Naive thymus-derived CD8-positive, alpha-beta T cell (primary cell): ENCODE results near the gene LBH. TPM values are rescaled to one million over a fixed set of nuclear protein-coding genes. Genes with fewer than 3 reads are reported as not detected.

Experiments
- ATAC-seq, 2 donors: fragments of 150-1000 bp; cut with Tn5 transposase in 1 of 2; sonication (Bioruptor Pico), chemical (Tn5 transposase) in 1 of 2; 1 replicate in 1 of 2; 2 replicates in 1 of 2; pipeline ENCODE4 v1.10.0; 2021; ENCODE audit warnings: mild to moderate bottlenecking in 2 of 2, moderate library complexity in 2 of 2
- POLR2A ChIA-PET: fragments of 350-600 bp; sonication (Branson Sonifier 250); formaldehyde crosslinking; loops from one replicate; lab custom pipeline; 2021; ENCODE audit warnings: antibody characterized with exemption; lab: Charles Lee
- DNase-seq, 10 donors: peaks; one replicate each; pipeline versions ENCODE4 v3.0.0 to v3.0.0-alpha.2; 2020 to 2022
- H3K27ac Mint-ChIP-seq, 10 donors: one replicate each; pipeline ENCODE4 v1.8.0; 2020 to 2022; ENCODE audit warnings: mild to moderate bottlenecking in 10 of 10, mixed read lengths in 10 of 10, moderate library complexity in 4 of 10, inconsistent platforms in 1 of 10
- H3K27me3 Mint-ChIP-seq, 5 donors: one replicate each; pipeline ENCODE4 v1.8.0; 2021 to 2022; ENCODE audit warnings: mixed read lengths in 5 of 5
- H3K36me3 Mint-ChIP-seq, 3 donors: one replicate each; pipeline ENCODE4 v1.8.0; 2020 to 2022; ENCODE audit warnings: mixed read lengths in 3 of 3, mild to moderate bottlenecking in 2 of 3, inconsistent platforms in 1 of 3
- H3K4me1 Mint-ChIP-seq, 4 donors: one replicate each; pipeline ENCODE4 v1.8.0; 2021 to 2022; ENCODE audit warnings: mixed read lengths in 4 of 4
- H3K4me3 Mint-ChIP-seq, 10 donors: one replicate each; pipeline ENCODE4 v1.8.0; 2020 to 2022; ENCODE audit warnings: mild to moderate bottlenecking in 10 of 10, mixed read lengths in 10 of 10, moderate library complexity in 6 of 10, inconsistent platforms in 1 of 10
- H3K9me3 Mint-ChIP-seq, 9 donors: one replicate each; pipeline ENCODE4 v1.8.0; 2020 to 2022; ENCODE audit warnings: mixed read lengths in 9 of 9, mild to moderate bottlenecking in 3 of 9, inconsistent platforms in 1 of 9, moderate library complexity in 1 of 9
- polyA plus RNA-seq, 3 donors: library from polyadenylated mRNA; unstranded; fragments of 300-500 nt; fragmentation: Illumina TruSeq; gene quantifications; one replicate each; pipeline ENCODE4 v1.2.3, GENCODE V29; 2021
- total RNA-seq, 8 experiments: library from RNA in 2 of 8; stranded (reverse) in 2 of 8; gene quantifications; one replicate each; pipeline ENCODE4 v1.2.3 and lab custom pipeline; 2021 to 2026

LBH gene
- total and polyA plus RNA-seq, 5 experiments from 2014 or later, result 243 to 573 (median 356) TPM

GRCh38 chr2:30229596-30229995 lies 1.7 kb upstream of the LBH start:
- POLR2A ChIA-PET, result interaction anchor here (0.9 to 15.8 kb wide), 11 partner anchors 8 to 478 kb away, joined by 3 to 697 read pairs (median 28); partner anchors contain the start of gene YPEL5
- ATAC-seq (no peak), DNase-seq (no peak)
- Mint-ChIP-seq H3K27ac (peak overlapping the region in 9 of 10 donors; percentile 34 to 96 (median 87)), H3K27me3 (no peaks in the 10 kb centered on the region), H3K9me3 (no peaks in the 10 kb centered on the region), H3K36me3 (peaks cover 6 to 12% (median 7%) of the 10 kb centered on the region in 3 donors), H3K4me3 (peak overlapping the region; percentile 60 to 99 (median 93)), H3K4me1 (peaks cover 39 to 68% (median 62%) of the 10 kb centered on the region in 4 donors)

DNA sequence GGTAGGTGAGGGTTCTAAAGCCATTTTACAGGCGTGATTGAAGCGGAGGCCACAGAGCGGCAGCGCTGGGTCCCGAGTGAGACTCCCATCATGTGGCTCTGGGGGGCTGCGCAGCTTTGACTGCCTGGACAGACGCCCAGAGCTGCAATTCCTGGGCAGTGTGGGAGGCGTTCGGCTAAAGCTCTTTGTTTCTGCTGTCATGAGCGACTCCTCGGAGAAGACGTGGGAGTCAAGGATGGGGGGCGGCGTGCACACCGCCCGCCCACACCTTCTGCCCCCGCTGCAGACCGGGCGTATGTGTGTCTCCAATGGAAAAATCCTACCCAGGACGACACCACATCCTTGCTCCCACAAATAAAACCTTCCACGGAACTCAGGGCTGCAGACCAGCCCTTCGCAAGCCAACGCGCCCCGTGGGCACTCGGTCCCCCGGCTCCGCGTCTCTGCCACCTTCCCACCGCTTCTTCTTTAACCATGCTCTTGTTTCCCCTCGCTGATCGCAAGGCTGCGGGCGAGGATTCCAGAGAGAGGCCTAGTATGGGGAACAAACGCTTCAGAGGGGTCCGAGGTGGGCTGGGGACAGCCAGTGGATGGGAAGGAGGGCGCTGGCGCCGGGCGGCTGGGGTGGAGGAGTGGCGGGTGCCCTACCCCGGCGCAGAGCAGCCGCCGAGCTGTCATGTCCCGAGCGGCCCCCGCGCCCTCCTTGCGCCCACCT lies 680 bp upstream of the LBH start:
- Mint-ChIP-seq H3K27ac (peak overlapping the region; percentile 82 to 97 (median 93)), H3K4me1 (peaks cover 34 to 67% (median 60%) of the 10 kb centered on the region in 4 donors), H3K27me3 (no peaks in the 10 kb centered on the region), H3K9me3 (no peaks in the 10 kb centered on the region), H3K36me3 (peaks cover 6 to 21% (median 16%) of the 10 kb centered on the region in 3 donors), H3K4me3 (peak overlapping the region; percentile 91 to 99 (median 94))
- ATAC-seq, result peak in 1 of 2 donors; percentile 0
- DNase-seq, result peak in 7 of 10 donors; percentile 28 to 71 (median 41)
- POLR2A ChIA-PET, result interaction anchor here (0.6 to 15.8 kb wide), 20 partner anchors 8 to 342 kb away, joined by 3 to 697 read pairs (median 11); partner anchors contain the start of genes LCLAT1 and YPEL5

- H3K27me3 Mint-ChIP-seq, result no peaks in the 10 kb centered on the region
- peak; percentile 72 to 96 (median 89) for DNase-seq
- peak overlapping the region; percentile 87 to 100 (median 95) for H3K27ac Mint-ChIP-seq
- H3K4me1 Mint-ChIP-seq, result peaks cover 36 to 65% (median 59%) of the 10 kb centered on the region in 4 donors
- peak overlapping the region; percentile 84 to 99 (median 95) for H3K4me3 Mint-ChIP-seq
- peaks cover 8 to 37% (median 30%) of the 10 kb centered on the region in 3 donors for H3K36me3 Mint-ChIP-seq
- POLR2A ChIA-PET, result interaction anchor here (0.6 to 15.8 kb wide), 33 partner anchors 11 to 1703 kb away, joined by 3 to 697 read pairs (median 6); partner anchors contain the start of genes LCLAT1 and YPEL5
- peak; percentile 57 to 69 for ATAC-seq
- H3K9me3 Mint-ChIP-seq, result no peaks in the 10 kb centered on the region
Measured at GRCh38 chr2:30231996-30232800, 864 bp downstream of the LBH start.

GRCh38 chr2:30232801-30233130 lies 1.4 kb downstream of the LBH start:
- DNase-seq (peak in 9 of 10 donors; percentile 39 to 85 (median 66)), ATAC-seq (peak; percentile 24 to 28)
- peaks cover 12 to 43% (median 32%) of the 10 kb centered on the region in 3 donors for H3K36me3 Mint-ChIP-seq
- H3K9me3 Mint-ChIP-seq, result no peaks in the 10 kb centered on the region
- no peaks in the 10 kb centered on the region for H3K27me3 Mint-ChIP-seq
- H3K27ac Mint-ChIP-seq, result peak overlapping the region; percentile 87 to 100 (median 95)
- H3K4me1 Mint-ChIP-seq, result peaks cover 36 to 67% (median 59%) of the 10 kb centered on the region in 4 donors
- H3K4me3 Mint-ChIP-seq, result peak overlapping the region; percentile 84 to 99 (median 95)
- POLR2A ChIA-PET, result interaction anchor here (0.6 to 15.8 kb wide), 25 partner anchors 11 to 473 kb away, joined by 3 to 697 read pairs (median 7); partner anchors contain the start of genes LCLAT1 and YPEL5

DNA sequence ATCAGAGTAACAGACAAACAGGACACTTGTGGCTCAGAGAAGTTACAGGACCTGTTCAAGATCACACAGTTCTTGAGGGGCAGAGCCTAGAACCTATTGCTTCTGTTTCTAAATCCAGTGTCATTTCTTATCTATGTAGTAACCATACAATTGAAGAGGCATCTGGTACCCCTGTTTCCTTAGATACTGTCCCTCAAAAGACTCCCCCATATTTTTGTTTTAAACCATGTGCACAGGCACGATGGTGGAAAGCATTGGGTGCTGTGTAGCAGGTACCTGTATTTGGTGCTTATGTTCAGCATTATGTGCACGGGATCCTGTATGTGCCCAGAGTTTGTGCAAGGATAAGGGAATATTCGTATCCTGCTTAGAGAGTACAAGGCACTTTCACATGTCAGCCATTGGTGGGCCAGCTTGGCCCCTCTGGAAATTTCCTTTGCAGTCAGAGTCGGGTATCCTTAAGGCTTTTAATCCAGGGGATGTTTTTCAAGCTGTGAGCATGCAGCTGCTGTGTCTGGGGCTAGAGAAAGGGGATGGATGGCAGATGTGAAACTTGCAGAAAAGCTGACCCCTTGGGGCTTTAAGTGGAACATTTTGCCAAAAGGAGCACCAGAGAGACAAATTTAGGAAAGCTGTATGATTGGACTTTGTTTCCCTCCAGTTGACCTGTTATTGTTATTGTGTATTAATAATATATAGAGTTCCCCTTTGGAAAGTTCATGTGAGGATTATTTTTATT lies 2.1 kb downstream of the LBH start:
- peak in 1 of 10 donors; percentile 19 for DNase-seq
- peak overlapping the region; percentile 84 to 99 (median 95) for H3K4me3 Mint-ChIP-seq
- POLR2A ChIA-PET, result interaction anchor here (0.6 to 15.8 kb wide), 25 partner anchors 12 to 472 kb away, joined by 3 to 697 read pairs (median 6); partner anchors contain the start of genes LCLAT1 and YPEL5
- peaks cover 12 to 48% (median 37%) of the 10 kb centered on the region in 3 donors for H3K36me3 Mint-ChIP-seq
- ATAC-seq, result no peak
- H3K9me3 Mint-ChIP-seq, result no peaks in the 10 kb centered on the region
- no peaks in the 10 kb centered on the region for H3K27me3 Mint-ChIP-seq
- peaks cover 40 to 67% (median 60%) of the 10 kb centered on the region in 4 donors for H3K4me1 Mint-ChIP-seq
- H3K27ac Mint-ChIP-seq, result peak overlapping the region; percentile 87 to 100 (median 95)

GRCh38 chr2:30234180-30234971 lies 3.0 kb downstream of the LBH start:
- H3K36me3 Mint-ChIP-seq, result peaks cover 12 to 58% (median 44%) of the 10 kb centered on the region in 3 donors
- peaks cover 45 to 72% (median 66%) of the 10 kb centered on the region in 4 donors for H3K4me1 Mint-ChIP-seq
- H3K27ac Mint-ChIP-seq, result peak overlapping the region; percentile 87 to 100 (median 95)
- H3K4me3 Mint-ChIP-seq, result peak overlapping the region; percentile 84 to 99 (median 95)
- no peaks in the 10 kb centered on the region for H3K27me3 Mint-ChIP-seq
- peak in 2 of 10 donors; percentile 54 to 58 for DNase-seq
- no peak for ATAC-seq
- POLR2A ChIA-PET, result interaction anchor here (0.6 to 15.8 kb wide), 17 partner anchors 13 to 241 kb away, joined by 3 to 697 read pairs (median 6); partner anchors contain the start of genes LCLAT1 and YPEL5
- no peaks in the 10 kb centered on the region for H3K9me3 Mint-ChIP-seq

- ATAC-seq (peak in 1 of 2 donors; percentile 6), DNase-seq (peak in 6 of 10 donors; percentile 43 to 77 (median 48))
- H3K27me3 Mint-ChIP-seq, result no peaks in the 10 kb centered on the region
- H3K36me3 Mint-ChIP-seq, result peaks cover 12 to 64% (median 46%) of the 10 kb centered on the region in 3 donors
- H3K4me1 Mint-ChIP-seq, result peaks cover 48 to 73% (median 68%) of the 10 kb centered on the region in 4 donors
- H3K4me3 Mint-ChIP-seq, result peak overlapping the region; percentile 84 to 99 (median 95)
- POLR2A ChIA-PET, result interaction anchor here (0.7 to 15.8 kb wide), 13 partner anchors 13 to 388 kb away, joined by 3 to 697 read pairs (median 23); partner anchors contain the start of gene YPEL5
- no peaks in the 10 kb centered on the region for H3K9me3 Mint-ChIP-seq
- H3K27ac Mint-ChIP-seq, result peak overlapping the region; percentile 87 to 100 (median 95)
Measured at GRCh38 chr2:30235008-30235655, 3.8 kb downstream of the LBH start.

GRCh38 chr2:30235859-30236535 lies 4.7 kb downstream of the LBH start:
- peaks cover 50 to 75% (median 71%) of the 10 kb centered on the region in 4 donors for H3K4me1 Mint-ChIP-seq
- ATAC-seq (no peak), DNase-seq (peak in 2 of 10 donors; percentile 19 to 52)
- POLR2A ChIA-PET, result interaction anchor here (0.7 to 15.8 kb wide), 12 partner anchors 9 to 387 kb away, joined by 3 to 697 read pairs (median 30); partner anchors contain the start of genes LCLAT1 and YPEL5
- no peaks in the 10 kb centered on the region for H3K27me3 Mint-ChIP-seq
- H3K27ac Mint-ChIP-seq, result peak overlapping the region; percentile 87 to 100 (median 95)
- no peaks in the 10 kb centered on the region for H3K9me3 Mint-ChIP-seq
- peaks cover 12 to 73% (median 52%) of the 10 kb centered on the region in 3 donors for H3K36me3 Mint-ChIP-seq
- peak overlapping the region; percentile 84 to 99 (median 95) for H3K4me3 Mint-ChIP-seq

DNA sequence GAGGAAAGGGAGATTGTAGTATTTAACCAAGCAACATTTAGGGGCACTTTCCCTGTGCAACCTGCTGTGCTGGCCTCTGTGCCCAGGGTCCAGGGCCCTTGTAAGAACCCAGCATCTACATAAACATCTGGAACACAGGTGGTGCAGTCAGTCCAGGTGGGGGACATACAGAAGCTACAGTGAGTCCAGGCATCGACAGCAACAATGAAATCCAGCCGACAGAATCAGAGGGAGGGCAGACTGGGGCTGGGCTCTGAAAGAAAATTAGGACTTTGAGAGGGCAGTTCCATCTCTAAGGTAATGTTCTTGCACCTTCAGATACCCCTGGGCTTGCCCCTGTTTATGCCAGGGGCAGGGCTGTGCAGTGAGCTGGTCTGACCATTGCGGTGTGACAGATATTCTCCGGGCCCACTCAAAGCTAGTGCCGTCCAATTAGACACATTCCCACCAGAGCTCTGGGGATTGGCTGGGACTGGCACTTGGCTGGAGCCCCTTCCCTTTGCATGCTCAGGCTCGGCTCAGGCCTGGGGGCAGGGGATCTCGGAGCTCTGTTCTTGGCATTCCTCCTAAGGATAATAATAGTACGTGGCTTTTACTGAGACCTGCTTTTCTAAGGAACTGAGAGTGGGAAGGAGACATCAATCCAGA lies 5.4 kb downstream of the LBH start:
- Mint-ChIP-seq H3K4me3 (peak overlapping the region; percentile 84 to 99 (median 95)), H3K9me3 (no peaks in the 10 kb centered on the region), H3K36me3 (peaks cover 12 to 79% (median 56%) of the 10 kb centered on the region in 3 donors), H3K27me3 (no peaks in the 10 kb centered on the region), H3K4me1 (peaks cover 53 to 80% (median 78%) of the 10 kb centered on the region in 4 donors), H3K27ac (peak overlapping the region; percentile 87 to 100 (median 95))
- DNase-seq (no peak), ATAC-seq (no peak)
- POLR2A ChIA-PET, result interaction anchor here (0.9 to 15.8 kb wide), 11 partner anchors 7 to 237 kb away, joined by 3 to 697 read pairs (median 28); partner anchors contain the start of genes LBH, LCLAT1 and YPEL5
